ENCODE data around the gene RSL1D1.

- no peak for TF ChIP-seq ZBTB33 (IDR thresholded peaks at IDR 0.05; ENCODE audit: borderline replicate concordance, low read depth)
- no peak for TF ChIP-seq CTCF (IDR thresholded peaks at IDR 0.05)
- no peak for TF ChIP-seq EZH2phosphoT487 (IDR thresholded peaks at IDR 0.05; ENCODE audit: borderline replicate concordance, low read depth)
- TF ChIP-seq TAF1 (IDR thresholded peaks at IDR 0.05; ENCODE audit: borderline replicate concordance, low read depth, low read length): no peak
- TF ChIP-seq RAD21 (IDR thresholded peaks at IDR 0.05; ENCODE audit: low read length): no peak
- no peak for TF ChIP-seq IRF3 (IDR thresholded peaks at IDR 0.05; ENCODE audit: low read depth, low read length)
- no peak for TF ChIP-seq POLR2AphosphoS5 (IDR thresholded peaks at IDR 0.05; ENCODE audit: low read depth, low read length)
- no peak for TF ChIP-seq CHD2 (IDR thresholded peaks at IDR 0.05; ENCODE audit: low read length, partially characterized antibody)
Observed at GRCh38 chr16:11824362-11824761, 27.0 kb downstream of the RSL1D1 start.
